Left renal cortex interstitium (tissue), 4 donors: ENCODE measurements around the gene PNPLA1. TPM values are rescaled to one million over a fixed set of nuclear protein-coding genes. Genes with fewer than 3 reads are reported as not detected.

ENCODE experiments used
- DNase-seq, 4 donors: peaks; one replicate each; pipeline ENCODE4 v3.0.0-alpha.2; 2013; ENCODE audit warnings: low read depth in 4 of 4, low spot score in 2 of 4, missing footprints in 1 of 4
- polyA plus RNA-seq, 4 donors: library from polyadenylated mRNA; unstranded; fragments of 120-200 nt; gene quantifications; one replicate each; pipeline ENCODE4 v1.2.1, GENCODE V29; 2013; ENCODE audit not compliant: insufficient read length in 4 of 4

Gene PNPLA1
- polyA plus RNA-seq, 4 donors = 1.7 to 3.0 (median 2.8) TPM

GRCh38 chr6:36245572-36246061, 24.2 kb upstream of the PNPLA1 start:
- DNase-seq = no peak

DNA sequence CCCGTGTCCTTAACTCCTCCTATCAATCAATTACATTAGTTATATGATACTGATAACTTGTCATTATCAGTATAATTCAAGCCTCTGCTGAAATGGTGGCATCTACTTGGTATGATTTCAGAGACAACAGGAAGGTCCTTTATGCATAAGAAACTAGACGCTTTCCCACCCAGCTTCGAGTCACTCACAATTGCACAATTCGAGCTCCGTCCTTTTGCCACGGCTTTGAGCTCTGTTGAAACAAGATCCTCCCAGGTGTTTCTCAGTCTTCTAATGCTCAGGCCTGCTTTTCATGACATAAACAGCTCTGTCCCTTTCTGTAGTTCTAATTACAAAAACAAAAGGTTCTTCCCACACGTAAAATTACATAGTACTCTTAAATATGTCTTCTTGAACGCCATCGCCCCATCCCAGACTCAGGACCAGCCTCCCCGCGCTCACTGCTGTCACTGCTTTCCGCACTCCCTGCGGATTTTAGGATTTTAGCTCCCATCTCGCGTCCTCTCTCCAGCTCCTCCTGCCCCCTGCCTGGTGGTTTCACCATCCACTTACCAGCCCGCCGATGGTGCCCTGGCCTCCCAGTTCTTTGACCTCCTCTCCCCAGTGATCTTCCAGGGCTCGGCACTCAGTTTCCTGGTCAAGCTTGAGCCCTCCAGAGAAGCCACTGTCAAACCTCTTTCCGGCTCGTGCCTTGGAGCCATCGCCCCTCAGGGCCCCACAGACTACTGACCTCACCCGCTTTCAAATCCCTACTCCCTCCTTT, 23.2 kb upstream of the PNPLA1 start:
- DNase-seq = no peak

DNA sequence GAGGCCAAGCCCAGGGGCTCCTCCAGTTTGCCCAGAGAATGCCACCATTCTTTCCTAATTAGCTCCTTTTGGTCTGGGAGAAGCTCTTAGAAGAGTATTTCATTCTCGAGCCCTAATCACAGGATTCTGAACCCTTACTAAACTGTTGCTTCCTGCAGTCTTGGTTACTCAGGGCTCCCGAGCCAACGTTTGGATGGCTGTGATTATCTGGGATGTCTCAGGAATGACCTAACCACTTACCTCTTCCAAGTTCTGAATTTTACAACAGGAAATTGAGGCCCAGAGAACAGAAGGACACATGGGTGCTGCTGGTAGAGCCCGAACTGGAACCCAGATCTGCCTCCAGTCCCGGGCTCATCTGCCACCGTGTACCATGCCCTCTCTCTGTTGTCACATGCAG, 22.2 kb upstream of the PNPLA1 start:
- DNase-seq = no peak

DNA sequence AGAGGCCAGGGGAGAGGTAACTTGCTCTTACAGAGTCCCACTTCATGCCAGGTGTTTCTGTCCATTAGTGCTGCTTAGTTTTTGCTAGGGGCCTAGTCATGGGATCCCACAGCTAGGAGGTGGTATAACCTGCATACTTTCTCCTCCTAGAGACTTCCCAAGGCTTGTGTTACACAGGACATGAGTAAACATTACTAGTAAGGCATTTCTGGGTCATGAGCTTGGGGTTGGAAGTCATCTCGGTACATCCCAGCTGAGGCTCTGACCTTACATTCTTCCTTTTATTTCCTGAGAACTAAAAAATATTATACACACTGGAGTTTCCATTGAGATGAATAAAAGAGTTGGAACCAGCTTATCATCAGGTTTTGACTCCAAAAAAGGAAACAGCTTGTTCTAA, 20.9 kb upstream of the PNPLA1 start:
- DNase-seq = no peak

GRCh38 chr6:36249536-36249935, 20.3 kb upstream of the PNPLA1 start:
- no peak for DNase-seq

DNA sequence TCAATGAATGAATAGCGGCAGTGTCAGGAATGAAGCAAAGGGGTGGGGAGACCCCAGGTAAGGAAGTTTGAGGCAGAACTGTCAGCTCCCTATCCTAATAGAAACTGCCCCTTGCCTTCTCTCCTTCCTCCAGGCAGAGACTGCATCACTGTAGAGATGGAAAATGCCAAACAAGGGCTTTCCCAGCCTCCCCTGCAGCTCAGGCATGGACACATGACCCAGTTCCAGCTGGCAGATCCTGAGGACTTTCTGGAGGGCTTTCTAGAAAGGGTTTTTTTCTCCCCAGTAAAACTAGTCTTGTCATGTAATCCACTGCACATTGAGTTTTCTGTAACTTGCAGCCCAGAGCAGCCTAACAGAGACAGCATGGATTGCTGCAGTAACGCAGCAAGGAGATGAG, 17.9 kb upstream of the PNPLA1 start:
- no peak for DNase-seq

GRCh38 chr6:36263390-36264000, 6.4 kb upstream of the PNPLA1 start:
- no peak for DNase-seq

DNA sequence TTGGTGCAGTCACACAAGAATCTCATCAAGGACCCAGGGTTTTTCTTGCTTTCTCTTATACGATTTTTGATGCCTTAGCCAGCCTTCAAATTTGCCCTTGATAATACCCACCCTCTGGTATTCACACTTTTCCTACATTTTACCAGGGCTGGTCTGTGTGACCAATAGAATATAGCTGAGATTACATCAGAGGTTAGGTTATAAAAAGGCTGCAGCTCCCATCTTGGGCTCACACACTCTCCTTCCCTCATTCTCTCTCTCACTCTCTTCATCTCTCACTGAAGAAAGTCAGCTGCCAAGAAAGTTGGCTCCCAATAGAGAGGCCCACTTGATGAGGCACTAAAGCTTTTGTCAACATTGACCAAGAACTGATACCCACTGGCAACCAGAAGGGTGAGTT, 4.1 kb upstream of the PNPLA1 start:
- no peak for DNase-seq

DNA sequence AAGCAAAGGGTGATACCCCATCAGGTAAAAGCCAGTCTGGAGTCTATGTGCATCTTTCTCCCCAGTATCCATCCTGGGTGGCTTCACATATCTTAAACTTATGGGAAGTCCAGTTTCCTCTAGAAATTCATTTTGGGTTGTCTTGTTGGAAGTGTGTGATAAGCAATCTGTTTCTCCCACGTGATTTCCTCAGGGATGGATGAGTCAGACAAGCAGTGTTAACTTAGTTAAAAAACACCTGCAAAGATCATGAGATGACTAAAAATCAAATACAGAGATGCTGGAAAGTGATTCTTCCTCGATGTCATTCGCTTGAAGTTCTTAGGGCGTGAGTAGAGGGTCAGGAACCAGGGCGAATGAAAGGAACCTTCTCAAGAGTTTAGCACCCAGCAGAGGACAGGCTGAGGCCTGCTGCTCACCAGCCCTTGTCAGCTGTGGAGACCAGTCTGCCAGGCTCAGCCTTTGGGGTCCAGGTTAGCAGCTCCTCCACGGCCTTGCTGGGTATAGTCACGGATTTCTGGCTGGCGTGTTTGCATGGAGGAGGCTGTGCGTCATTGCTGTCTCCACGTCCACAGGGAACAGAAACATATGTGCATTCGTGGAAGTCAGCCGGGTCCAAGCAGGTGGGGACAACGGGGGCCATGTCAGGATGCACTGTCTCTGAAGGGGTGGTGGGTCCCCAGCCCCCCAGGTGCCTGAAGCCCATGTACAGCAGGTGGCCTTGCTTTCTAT, 2.8 kb upstream of the PNPLA1 start:
- DNase-seq = no peak

DNA sequence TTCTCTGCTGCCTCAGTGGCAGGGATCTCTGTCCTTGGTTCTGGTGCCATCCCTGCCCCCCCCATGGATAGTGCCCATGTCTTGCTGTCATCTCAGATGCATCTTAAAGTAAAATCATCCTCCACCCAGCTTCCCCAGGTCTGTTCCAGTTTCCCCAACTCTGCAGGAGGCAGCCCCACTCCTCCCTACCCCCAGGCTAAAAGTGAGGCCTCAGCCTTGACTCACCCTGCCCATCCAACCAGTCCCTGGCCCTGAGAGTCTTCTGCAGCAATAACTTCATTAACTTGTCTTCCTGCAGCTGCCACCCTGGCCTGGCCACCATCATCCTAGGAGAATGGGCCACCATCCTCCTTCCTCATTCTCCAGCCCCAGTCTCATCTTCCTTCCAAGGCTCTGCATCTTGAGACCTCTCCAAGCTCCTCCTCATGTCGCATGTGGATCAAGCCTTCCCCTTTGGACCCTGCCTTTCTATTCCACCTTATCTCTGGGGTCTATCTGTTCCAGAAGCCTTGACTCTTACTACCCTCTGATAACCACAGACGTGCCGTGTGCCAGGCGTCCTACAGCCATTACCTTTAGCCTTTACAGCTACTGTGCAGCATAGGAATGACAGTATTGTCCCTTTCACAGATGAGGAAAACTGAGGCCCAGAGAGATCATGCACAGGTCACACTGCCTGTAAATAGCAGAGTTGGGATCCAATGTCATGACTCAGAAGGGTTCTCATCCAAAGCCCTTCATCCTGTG, 2.0 kb upstream of the PNPLA1 start:
- no peak for DNase-seq

- DNase-seq = peak in 2 of 4 donors; percentile 21 to 34
Observed at GRCh38 chr6:36268478-36269275, 1.2 kb upstream of the PNPLA1 start.

- DNase-seq = no peak
Observed at GRCh38 chr6:36272234-36272633, 2.4 kb downstream of the PNPLA1 start.

DNA sequence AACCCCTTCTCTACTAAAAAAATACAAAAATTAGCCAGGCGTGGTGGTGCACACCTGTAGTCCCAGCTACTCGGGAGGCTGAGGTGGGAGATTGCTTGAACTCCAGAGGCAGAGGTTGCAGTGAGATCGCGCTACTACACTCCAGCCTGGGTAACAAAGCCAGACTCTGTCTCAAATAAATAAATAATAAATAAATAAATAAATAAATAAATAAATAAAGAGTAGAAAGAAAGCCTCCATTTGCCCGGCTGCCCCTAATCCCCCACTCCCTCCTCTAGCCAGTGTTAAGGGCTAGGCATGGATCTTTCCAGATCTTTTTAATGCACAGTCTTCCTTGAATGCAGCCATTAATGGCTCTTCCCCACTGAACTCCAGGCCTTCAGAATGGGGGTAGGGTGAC, 3.2 kb downstream of the PNPLA1 start:
- no peak for DNase-seq

DNA sequence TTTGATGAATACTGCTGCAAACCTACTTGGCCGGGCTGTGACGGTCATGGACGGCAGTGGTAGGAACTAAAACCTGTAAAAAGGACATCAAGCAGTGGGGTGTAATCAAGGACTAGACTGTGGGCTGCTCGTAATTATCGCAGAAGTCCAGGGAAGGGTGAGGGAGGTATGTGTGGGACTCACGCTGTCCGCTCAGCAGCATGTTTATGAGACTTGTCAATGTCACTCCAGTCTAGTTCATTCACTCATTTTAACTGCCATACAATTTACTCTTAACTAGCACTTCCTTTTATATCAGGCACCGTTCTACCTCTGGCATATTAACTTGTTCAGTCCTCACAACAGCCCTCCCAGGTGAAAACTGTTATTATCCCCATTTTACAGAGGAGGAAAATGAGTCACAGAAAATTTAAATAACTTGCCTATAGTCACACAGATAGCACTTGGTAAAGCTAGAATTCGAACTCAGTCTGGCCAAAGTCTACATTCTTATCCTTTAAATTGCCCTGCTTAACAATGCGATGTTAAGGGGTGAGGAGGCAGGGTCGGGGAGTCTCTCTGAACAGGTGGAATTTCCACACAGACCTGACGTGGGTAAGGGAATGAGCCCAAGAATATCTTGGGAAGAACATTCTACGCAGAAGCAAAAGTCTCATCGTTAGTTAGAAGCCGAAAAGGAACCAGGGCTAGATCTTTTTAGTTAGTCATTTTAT, 4.1 kb downstream of the PNPLA1 start:
- DNase-seq = no peak

DNA sequence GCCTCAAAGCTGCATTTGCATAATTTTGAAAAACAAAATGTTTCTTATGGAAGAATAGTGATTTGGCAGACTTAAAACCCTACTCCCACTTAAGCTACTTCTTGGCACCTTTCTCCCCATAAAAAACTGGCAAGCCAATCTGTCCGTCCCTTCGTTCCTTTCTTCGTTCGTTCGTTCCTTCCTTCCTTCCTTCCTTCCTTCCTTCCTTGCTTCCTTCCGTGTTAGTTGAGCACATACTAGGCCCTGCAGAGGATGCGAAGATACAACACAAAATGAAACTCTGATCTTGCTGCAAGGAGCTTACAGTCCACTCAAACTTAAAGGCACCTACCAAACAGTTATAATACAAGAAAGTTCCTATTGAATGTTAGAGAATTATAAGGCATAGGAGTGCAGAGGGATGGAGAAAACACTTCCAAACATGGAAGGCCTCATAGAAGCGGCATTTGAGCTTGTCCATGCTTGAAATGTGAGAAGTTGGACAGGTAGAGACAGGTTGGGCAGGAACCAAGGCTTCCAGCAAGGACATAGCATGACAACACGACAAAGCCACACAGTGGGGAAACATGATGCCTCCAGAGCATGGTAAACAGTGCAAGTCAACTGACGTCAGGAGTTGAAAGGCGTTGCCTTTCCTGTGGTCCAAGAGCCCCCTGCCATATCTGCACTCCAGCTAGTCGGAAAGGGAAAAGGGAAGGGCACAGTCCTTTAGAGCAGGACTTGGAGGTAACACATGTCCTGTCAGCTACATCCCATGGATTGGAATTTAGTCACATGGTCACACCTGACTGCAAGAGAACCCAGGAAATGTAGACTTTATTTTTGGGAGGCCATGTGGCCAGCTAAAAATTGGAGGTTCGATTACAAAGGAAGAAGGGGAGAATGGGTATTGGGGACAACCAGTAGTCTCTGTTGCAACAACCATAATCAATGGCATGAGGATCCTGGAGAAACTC, 7.0 kb downstream of the PNPLA1 start:
- DNase-seq = no peak

DNA sequence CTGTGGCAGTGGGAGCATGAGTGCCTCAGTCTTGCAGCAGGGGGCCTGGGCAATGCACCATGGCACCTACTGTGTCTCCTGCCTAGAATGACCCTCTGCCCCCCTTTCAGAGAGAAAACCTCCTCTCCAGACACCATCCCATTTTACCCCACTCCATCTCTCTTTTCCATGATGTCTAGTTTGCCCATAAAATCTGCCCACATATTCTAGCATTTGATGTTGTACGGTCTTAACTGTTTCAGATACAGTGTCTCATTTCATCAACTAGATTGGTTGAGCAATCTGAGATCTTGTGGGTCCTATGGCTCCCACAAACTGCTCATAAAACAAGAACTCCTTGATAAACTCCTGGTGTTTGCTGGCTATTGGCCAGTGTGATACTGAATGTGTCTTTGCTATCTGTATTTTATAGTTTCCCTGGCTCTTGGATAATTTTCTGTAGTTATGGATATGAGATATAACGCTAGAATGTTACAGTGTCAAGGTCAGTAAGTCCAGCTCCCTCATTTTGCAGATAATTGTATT, 8.1 kb downstream of the PNPLA1 start:
- DNase-seq = no peak

DNA sequence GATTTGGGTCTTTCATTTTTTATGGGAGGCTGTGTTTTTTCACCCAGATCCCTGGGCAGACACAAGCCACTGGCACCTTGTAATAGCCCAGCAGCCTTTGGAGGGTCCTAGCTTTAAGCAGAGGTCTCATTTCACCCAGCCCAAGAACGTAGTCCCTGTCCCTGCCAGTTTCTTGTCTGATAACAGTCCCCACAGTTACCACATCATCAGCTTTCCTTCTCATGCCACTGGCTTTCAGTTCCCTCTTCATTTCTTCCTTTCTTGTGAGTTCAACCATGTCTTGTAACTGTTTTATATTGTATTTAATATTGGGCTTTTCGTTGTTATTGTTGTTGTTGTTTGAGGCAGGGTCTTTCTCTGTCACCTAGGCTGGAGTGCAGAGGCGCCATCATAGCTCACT, 10.6 kb downstream of the PNPLA1 start:
- no peak for DNase-seq

DNA sequence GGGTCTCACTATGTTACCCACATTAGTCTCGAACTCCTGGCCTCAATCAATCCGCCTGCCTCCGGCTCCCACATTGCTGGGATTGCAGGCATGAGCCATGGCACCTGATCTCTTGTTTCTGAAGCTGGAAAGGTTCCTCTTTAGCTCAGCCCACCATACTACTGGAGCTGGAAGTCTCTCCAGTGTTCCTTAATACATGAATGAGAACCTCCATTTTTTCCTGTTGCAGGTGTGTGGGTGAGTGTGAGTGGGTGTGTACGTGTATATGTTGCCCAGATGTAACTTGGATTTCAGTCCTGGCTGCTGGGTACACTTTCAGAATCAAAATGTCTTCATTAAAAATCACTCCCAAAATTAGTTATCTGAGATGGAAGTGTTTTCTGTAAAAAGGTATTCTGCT, 11.1 kb downstream of the PNPLA1 start:
- no peak for DNase-seq
